Measurements from ENCODE around the gene OTOGL.
"Not testable (repeated sequence)": the region's sequence is repeated elsewhere in the genome, so short reads cannot be mapped to it uniquely, and the experiment has no call there.

The OTOGL gene

DNA sequence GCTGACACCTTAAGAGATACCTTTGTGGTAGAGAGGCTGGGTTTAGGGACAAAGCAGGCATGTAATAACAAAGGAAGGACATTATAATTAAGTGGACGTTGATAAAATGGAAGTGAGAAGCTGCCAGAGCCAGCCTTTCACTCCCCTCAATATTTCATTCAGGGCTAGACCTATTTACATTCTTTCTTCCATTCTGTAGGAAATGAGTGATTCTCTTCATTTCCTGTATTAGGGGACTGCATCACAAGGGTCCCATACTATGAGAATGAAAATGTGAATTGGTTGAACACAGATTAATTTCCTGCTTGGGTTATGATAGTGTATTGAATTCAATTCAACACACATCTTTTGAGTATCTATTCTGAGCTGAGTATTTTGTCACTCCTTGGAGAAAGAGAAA is 143.0 kb downstream of the OTOGL start:
- no peak for DNase-seq (ENCODE audit: extremely low read depth, low read depth)
- no peak overlapping the region for H3K4me3 ChIP-seq (replicated peaks; ENCODE audit: low read depth, low read length)
- TF ChIP-seq, protein P1, sequence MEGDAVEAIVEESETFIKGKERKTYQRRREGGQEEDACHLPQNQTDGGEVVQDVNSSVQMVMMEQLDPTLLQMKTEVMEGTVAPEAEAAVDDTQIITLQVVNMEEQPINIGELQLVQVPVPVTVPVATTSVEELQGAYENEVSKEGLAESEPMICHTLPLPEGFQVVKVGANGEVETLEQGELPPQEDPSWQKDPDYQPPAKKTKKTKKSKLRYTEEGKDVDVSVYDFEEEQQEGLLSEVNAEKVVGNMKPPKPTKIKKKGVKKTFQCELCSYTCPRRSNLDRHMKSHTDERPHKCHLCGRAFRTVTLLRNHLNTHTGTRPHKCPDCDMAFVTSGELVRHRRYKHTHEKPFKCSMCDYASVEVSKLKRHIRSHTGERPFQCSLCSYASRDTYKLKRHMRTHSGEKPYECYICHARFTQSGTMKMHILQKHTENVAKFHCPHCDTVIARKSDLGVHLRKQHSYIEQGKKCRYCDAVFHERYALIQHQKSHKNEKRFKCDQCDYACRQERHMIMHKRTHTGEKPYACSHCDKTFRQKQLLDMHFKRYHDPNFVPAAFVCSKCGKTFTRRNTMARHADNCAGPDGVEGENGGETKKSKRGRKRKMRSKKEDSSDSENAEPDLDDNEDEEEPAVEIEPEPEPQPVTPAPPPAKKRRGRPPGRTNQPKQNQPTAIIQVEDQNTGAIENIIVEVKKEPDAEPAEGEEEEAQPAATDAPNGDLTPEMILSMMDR (IDR thresholded peaks at IDR 0.05; ENCODE audit: low read depth, low read length, missing control alignments) = no peak

DNA sequence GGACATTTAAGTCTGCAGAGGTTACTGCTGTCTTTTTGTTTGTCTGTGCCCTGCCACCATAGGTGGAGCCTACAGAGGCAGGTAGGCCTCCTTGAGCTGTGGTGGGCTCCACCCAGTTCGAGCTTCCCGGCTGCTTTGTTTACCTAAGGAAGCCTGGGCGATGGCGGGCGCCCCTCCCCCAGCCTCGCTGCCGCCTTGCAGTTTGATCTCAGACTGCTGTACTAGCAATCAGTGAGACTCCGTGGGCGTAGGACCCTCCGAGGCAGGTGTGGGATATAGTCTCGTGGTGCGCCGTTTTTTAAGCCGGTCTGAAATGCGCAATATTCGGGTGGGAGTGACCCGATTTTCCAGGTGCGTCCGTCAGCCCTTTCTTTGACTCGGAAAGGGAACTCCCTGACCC is 150.2 kb downstream of the OTOGL start:
- not testable (repeated sequence) for DNase-seq (ENCODE audit: extremely low read depth, low read depth); H3K4me3 ChIP-seq (replicated peaks; ENCODE audit: low read depth, low read length)

DNA sequence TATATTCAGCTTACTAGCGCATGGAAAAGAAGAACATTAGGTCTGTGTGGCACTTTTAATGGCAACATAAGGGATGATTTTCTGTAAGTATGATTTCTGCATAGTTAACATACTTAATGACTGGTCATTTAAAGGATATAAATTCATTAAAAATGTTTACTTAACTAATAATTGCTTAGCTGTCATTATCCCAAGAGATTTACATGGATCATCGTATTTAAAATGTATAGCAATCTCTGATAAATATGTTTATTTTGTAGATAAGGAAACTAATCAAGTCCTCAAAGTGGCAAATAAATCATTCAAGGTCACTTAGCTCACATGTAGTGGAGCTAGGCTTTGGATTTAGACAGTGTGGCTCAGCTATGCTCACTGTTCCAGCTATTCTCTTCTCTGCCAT is 158.6 kb downstream of the OTOGL start:
- TF ChIP-seq, protein P1 (IDR thresholded peaks at IDR 0.05; ENCODE audit: low read depth, low read length, missing control alignments) = no peak
- no peak overlapping the region for H3K4me3 ChIP-seq (replicated peaks; ENCODE audit: low read depth, low read length)
- DNase-seq (ENCODE audit: extremely low read depth, low read depth) = no peak

DNA sequence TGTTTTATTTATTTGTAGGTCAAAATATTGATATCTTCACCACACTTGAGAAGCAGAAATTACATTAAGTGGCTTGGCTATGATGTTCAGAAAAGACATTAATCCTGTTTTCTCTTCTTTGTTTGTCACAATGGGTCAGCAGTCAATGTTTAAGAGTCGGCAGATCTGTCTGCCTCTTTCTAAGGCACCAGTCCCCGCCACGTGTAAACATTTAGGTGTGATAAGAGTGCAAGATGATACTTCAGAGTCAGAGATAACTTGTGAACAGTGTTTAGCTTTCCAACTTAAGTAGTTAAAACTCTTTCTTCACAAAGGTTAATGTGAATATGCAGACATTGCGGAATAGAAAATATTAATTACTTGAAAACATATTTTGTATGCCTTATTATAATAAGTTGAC is 160.9 kb downstream of the OTOGL start:
- no peak for DNase-seq (ENCODE audit: extremely low read depth, low read depth)
- TF ChIP-seq, protein P1 (IDR thresholded peaks at IDR 0.05; ENCODE audit: low read depth, low read length, missing control alignments) = no peak
- no peak overlapping the region for H3K4me3 ChIP-seq (replicated peaks; ENCODE audit: low read depth, low read length)

DNA sequence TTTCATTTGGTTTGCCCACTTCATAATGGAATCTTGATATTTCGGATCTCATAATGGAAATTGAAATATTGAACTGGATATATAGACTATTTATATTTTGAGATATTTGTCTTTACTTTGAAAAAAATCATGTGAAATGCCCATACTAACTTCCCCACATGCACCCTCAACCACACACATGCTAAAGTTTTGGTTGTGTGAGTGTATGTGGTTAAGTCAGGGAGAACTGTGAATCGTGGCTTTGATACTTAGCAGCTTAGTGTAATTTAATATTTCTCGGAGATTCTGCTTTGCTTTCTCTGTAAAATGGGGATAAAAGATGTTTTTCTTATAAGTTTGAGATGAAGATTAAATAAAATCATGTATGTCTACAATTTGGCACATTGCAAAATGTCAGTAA is 162.1 kb downstream of the OTOGL start:
- no peak overlapping the region for H3K4me3 ChIP-seq (replicated peaks; ENCODE audit: low read depth, low read length)
- TF ChIP-seq, protein P1 (IDR thresholded peaks at IDR 0.05; ENCODE audit: low read depth, low read length, missing control alignments) = no peak
- DNase-seq (ENCODE audit: extremely low read depth, low read depth) = no peak

DNA sequence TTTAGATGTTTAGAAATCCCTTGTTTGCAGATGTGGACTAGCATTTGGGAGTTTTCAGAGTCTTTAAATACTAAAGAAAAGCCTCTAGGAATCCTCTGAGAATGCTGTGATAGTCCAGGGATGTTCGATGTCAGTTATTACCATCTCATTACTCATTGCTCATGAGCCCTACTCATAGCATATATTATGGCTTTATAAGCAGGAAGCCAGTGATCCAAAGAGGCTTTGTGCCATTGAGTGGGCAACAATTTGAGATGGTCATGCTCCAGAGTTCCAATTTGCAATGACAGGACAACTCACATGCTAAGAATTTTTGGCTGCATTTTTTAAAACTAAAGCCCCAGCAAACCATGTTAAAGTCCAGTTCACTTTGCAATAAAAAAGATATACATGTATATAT is 163.0 kb downstream of the OTOGL start:
- H3K4me3 ChIP-seq (replicated peaks; ENCODE audit: low read depth, low read length) = no peak overlapping the region
- no peak for DNase-seq (ENCODE audit: extremely low read depth, low read depth)
- TF ChIP-seq, protein P1 (IDR thresholded peaks at IDR 0.05; ENCODE audit: low read depth, low read length, missing control alignments) = no peak

DNA sequence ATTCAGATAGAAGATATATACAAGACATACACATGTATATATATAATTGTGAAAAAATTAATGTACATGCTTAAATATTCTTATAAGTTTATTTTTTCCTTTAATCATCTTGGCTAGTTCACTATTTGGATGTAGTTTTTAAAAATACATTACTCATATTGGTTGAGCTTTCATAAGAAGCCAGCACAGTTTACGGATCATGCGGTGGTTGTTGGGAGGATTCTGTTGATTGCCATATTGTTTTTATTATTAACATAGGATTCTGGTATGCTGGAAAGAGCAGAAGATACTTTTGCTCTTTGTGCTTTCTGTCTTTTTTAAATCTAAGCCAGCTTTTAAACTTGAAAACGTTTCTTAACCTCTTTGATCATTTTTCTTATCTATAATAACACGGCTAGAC is 163.4 kb downstream of the OTOGL start:
- H3K4me3 ChIP-seq (replicated peaks; ENCODE audit: low read depth, low read length) = no peak overlapping the region
- TF ChIP-seq, protein P1 (IDR thresholded peaks at IDR 0.05; ENCODE audit: low read depth, low read length, missing control alignments) = no peak
- DNase-seq (ENCODE audit: extremely low read depth, low read depth) = no peak
